Ishikawa (cell line): ENCODE data around the gene ABCC5.

Source experiments
- CEBPB ChIP-seq: IDR thresholded peaks from 2 replicates; pipeline ENCODE4 v1.6.1; 2012
- CREB1 ChIP-seq: IDR thresholded peaks from 2 replicates; pipeline ENCODE4 v1.6.1; 2012; ENCODE audit warnings: low read depth
- EGR1 ChIP-seq: IDR thresholded peaks from 2 replicates; pipeline ENCODE4 v1.6.1; 2012
- EP300 ChIP-seq: IDR thresholded peaks from 2 replicates; pipeline ENCODE4 v1.6.1; 2012; ENCODE audit warnings: borderline replicate concordance
- FOXM1 ChIP-seq: IDR thresholded peaks from 2 replicates; pipeline ENCODE4 v1.6.1; 2012; ENCODE audit warnings: low read depth, borderline replicate concordance
- MAX ChIP-seq: IDR thresholded peaks from 2 replicates; pipeline ENCODE4 v1.6.1; 2012
- NFIC ChIP-seq: IDR thresholded peaks from 2 replicates; pipeline ENCODE4 v1.6.1; 2012
- RAD21 ChIP-seq: IDR thresholded peaks from 2 replicates; pipeline ENCODE4 v1.6.1; 2012; ENCODE audit warnings: low read depth
- TAF1 ChIP-seq: IDR thresholded peaks from 2 replicates; pipeline ENCODE4 v1.6.1; 2012; ENCODE audit warnings: low read depth, mild to moderate bottlenecking
- TCF12 ChIP-seq: IDR thresholded peaks from 2 replicates; pipeline ENCODE4 v1.6.1; 2012; ENCODE audit warnings: low read depth
- TEAD4 ChIP-seq: IDR thresholded peaks from 2 replicates; pipeline ENCODE4 v1.6.1; 2012
- USF1 ChIP-seq: IDR thresholded peaks from 2 replicates; pipeline ENCODE4 v1.6.1; 2012
- YY1 ChIP-seq: IDR thresholded peaks from 2 replicates; pipeline ENCODE4 v1.6.1; 2012; ENCODE audit warnings: low read depth
- ZBTB7A ChIP-seq: IDR thresholded peaks from 2 replicates; pipeline ENCODE4 v1.6.1; 2012; ENCODE audit warnings: low read depth
- TF ChIP-seq, protein P1 (sequence below): IDR thresholded peaks from 2 replicates; pipeline ENCODE4 v1.6.1; 2012; ENCODE audit warnings: low read depth, mild to moderate bottlenecking

The ABCC5 gene

GRCh38 chr3:183951459-183951858 lies 66.2 kb downstream of the ABCC5 start:
- TF ChIP-seq EGR1 (no peak), CEBPB (no peak), ZBTB7A (no peak), MAX (no peak), TCF12 (no peak), TEAD4 (no peak)
- TF ChIP-seq, protein P1, sequence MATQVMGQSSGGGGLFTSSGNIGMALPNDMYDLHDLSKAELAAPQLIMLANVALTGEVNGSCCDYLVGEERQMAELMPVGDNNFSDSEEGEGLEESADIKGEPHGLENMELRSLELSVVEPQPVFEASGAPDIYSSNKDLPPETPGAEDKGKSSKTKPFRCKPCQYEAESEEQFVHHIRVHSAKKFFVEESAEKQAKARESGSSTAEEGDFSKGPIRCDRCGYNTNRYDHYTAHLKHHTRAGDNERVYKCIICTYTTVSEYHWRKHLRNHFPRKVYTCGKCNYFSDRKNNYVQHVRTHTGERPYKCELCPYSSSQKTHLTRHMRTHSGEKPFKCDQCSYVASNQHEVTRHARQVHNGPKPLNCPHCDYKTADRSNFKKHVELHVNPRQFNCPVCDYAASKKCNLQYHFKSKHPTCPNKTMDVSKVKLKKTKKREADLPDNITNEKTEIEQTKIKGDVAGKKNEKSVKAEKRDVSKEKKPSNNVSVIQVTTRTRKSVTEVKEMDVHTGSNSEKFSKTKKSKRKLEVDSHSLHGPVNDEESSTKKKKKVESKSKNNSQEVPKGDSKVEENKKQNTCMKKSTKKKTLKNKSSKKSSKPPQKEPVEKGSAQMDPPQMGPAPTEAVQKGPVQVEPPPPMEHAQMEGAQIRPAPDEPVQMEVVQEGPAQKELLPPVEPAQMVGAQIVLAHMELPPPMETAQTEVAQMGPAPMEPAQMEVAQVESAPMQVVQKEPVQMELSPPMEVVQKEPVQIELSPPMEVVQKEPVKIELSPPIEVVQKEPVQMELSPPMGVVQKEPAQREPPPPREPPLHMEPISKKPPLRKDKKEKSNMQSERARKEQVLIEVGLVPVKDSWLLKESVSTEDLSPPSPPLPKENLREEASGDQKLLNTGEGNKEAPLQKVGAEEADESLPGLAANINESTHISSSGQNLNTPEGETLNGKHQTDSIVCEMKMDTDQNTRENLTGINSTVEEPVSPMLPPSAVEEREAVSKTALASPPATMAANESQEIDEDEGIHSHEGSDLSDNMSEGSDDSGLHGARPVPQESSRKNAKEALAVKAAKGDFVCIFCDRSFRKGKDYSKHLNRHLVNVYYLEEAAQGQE, result no peak

GRCh38 chr3:183949690-183950089 lies 68.0 kb downstream of the ABCC5 start:
- TF ChIP-seq TCF12 (no peak), RAD21 (no peak)
- TF ChIP-seq, protein P1, result peak; percentile 75

- TF ChIP-seq MAX, result no peak
- TF ChIP-seq TCF12, result no peak
- no peak for TF ChIP-seq YY1
- TF ChIP-seq NFIC, result no peak
- no peak for TF ChIP-seq CEBPB
These were observed 71.6 kb downstream of the ABCC5 start for GRCh38 chr3:183946037-183946436.

GRCh38 chr3:183944775-183945174 lies 72.9 kb downstream of the ABCC5 start:
- TF ChIP-seq FOXM1 (no peak), TEAD4 (no peak), ZBTB7A (no peak), EGR1 (no peak), YY1 (no peak), CREB1 (no peak), RAD21 (no peak), TAF1 (no peak), EP300 (no peak), NFIC (no peak), MAX (no peak), USF1 (no peak), TCF12 (no peak), CEBPB (no peak)
- TF ChIP-seq, protein P1, result no peak

- TF ChIP-seq FOXM1 (no peak), USF1 (no peak), NFIC (no peak), EGR1 (no peak), TAF1 (no peak), ZBTB7A (no peak), EP300 (no peak), RAD21 (no peak), TCF12 (no peak), MAX (no peak), YY1 (no peak), TEAD4 (no peak), CEBPB (no peak), CREB1 (no peak)
- TF ChIP-seq, protein P1, result no peak
These were observed 73.9 kb downstream of the ABCC5 start for GRCh38 chr3:183943739-183944138.
